Stomach (tissue), 4 donors: ENCODE measurements around the gene ZNF609.

Experiments used
- CTCF ChIP-seq, 7 experiments: fragments of 450-650 bp in 4 of 7; fragments of 200-600 bp in 3 of 7; sonication (generic) in 3 of 7; IDR thresholded peaks; one replicate each; pipeline ENCODE4 v1.5.1; 2016 to 2019; ENCODE audit warnings: antibody characterized with exemption in 7 of 7, control low read depth in 2 of 7, mild to moderate bottlenecking in 1 of 7
- POLR2A ChIP-seq, 4 donors: fragments of 450-650 bp; IDR thresholded peaks; one replicate each; pipeline ENCODE4 v1.6.1; 2016; ENCODE audit warnings: antibody characterized with exemption in 4 of 4, control low read depth in 2 of 4, mild to moderate bottlenecking in 1 of 4, moderate library complexity in 1 of 4
- POLR2AphosphoS5 ChIP-seq, 3 donors: sonication (generic); formaldehyde crosslinking; IDR thresholded peaks; one replicate each; pipeline ENCODE4 v1.6.1; 2016; ENCODE audit warnings: antibody characterized with exemption in 3 of 3

GRCh38 chr15:64581408-64581761, 121.0 kb downstream of the ZNF609 start:
- TF ChIP-seq CTCF (IDR thresholded peaks at IDR 0.05), result no peak
- no peak for TF ChIP-seq POLR2AphosphoS5 (IDR thresholded peaks at IDR 0.05)
- TF ChIP-seq POLR2A (IDR thresholded peaks at IDR 0.05), result no peak
